OCI-LY3 (cell line): ENCODE data around the gene OPN4.
"Not testable (repeated sequence)": the region's sequence is repeated elsewhere in the genome, so short reads cannot be mapped to it uniquely, and the experiment has no call there.

Experiments used
- H2AFZ ChIP-seq: fragments of 200-600, 300-600 bp; shearing (Covaris generic); 2 replicates; pipeline ENCODE4 v1.6.0; 2014; ENCODE audit warnings: antibody characterized with exemption, low read depth, low read length
- H3K27ac ChIP-seq: fragments of 200-600, 300-600 bp; sonication (generic); 2 replicates; pipeline ENCODE4 v1.5.1; 2014; ENCODE audit warnings: mild to moderate bottlenecking, low read length, moderate library complexity, mixed read lengths
- H3K27me3 ChIP-seq: fragments of 200-600, 300-600 bp; sonication (generic); 2 replicates; pipeline ENCODE4 v1.6.1; 2014; ENCODE audit warnings: low read depth, low read length, mixed read lengths
- H3K36me3 ChIP-seq: fragments of 200-600, 300-600 bp; sonication (generic); replicated peaks from 2 replicates; pipeline ENCODE3; 2014; ENCODE audit warnings: low read depth, low read length, mixed read lengths
- H3K4me1 ChIP-seq: fragments of 300-600, 200-600 bp; sonication (generic); 2 replicates; pipeline ENCODE4 v1.6.1; 2014; ENCODE audit warnings: low read length, mixed read lengths
- H3K4me2 ChIP-seq: fragments of 200-600, 300-600 bp; sonication (generic); 2 replicates; pipeline ENCODE4 v1.6.1; 2014; ENCODE audit warnings: low read length, mixed read lengths
- H3K4me3 ChIP-seq: fragments of 300-600, 200-600 bp; sonication (generic); 2 replicates; pipeline ENCODE4 v1.5.1; 2014; ENCODE audit warnings: antibody characterized with exemption, mild to moderate bottlenecking, low read length, moderate library complexity
- H3K79me2 ChIP-seq: fragments of 300-600, 200-600 bp; shearing (Covaris generic); 2 replicates; pipeline ENCODE4 v1.6.1; 2014; ENCODE audit warnings: mild to moderate bottlenecking, low read length, mixed read lengths
- H3K9ac ChIP-seq: fragments of 300-600, 200-600 bp; shearing (Covaris generic); 2 replicates; pipeline ENCODE4 v1.6.0; 2014; ENCODE audit warnings: mild to moderate bottlenecking, low read length, moderate library complexity
- H3K9me3 ChIP-seq: fragments of 200-600, 300-600 bp; shearing (Covaris generic); 2 replicates; pipeline ENCODE4 v1.6.1; 2014; ENCODE audit warnings: low read length, mixed read lengths; ENCODE audit not compliant: insufficient read depth
- H4K20me1 ChIP-seq: fragments of 200-600, 300-600 bp; sonication (generic); 2 replicates; pipeline ENCODE4 v1.6.1; 2016; ENCODE audit warnings: low read length, mixed read lengths; ENCODE audit not compliant: insufficient read depth
- CTCF ChIP-seq: fragments of 200-600, 300-600 bp; sonication (generic); IDR thresholded peaks from 2 replicates; pipeline ENCODE4 v1.5.1; 2014; ENCODE audit warnings: antibody characterized with exemption, low read length, low read depth
- EZH2phosphoT487 ChIP-seq: fragments of 200-600 bp; shearing (Covaris generic); IDR thresholded peaks from 2 replicates; pipeline ENCODE4 v1.6.1; 2018; ENCODE audit warnings: antibody characterized with exemption, mixed run types, low read depth

Gene OPN4

GRCh38 chr10:86613096-86613495, 41.3 kb upstream of the OPN4 start:
- Histone ChIP-seq H3K4me2 (no peak overlapping the region), H3K9ac (no peak overlapping the region), H3K27me3 (no peaks in the 10 kb centered on the region), H2AFZ (no peak overlapping the region), H3K4me3 (no peak overlapping the region), H4K20me1 (no peaks in the 10 kb centered on the region), H3K9me3 (no peaks in the 10 kb centered on the region), H3K36me3 (no peaks in the 10 kb centered on the region), H3K4me1 (no peaks in the 10 kb centered on the region), H3K27ac (no peak overlapping the region), H3K79me2 (no peaks in the 10 kb centered on the region)
- no peak for TF ChIP-seq CTCF
- TF ChIP-seq EZH2phosphoT487: no peak

- no peaks in the 10 kb centered on the region for H3K4me1 ChIP-seq
- no peaks in the 10 kb centered on the region for H3K9me3 ChIP-seq
- H3K27ac ChIP-seq: no peak overlapping the region
- H3K27me3 ChIP-seq: no peaks in the 10 kb centered on the region
- no peaks in the 10 kb centered on the region for H3K36me3 ChIP-seq
- H3K79me2 ChIP-seq: no peaks in the 10 kb centered on the region
- no peaks in the 10 kb centered on the region for H4K20me1 ChIP-seq
- TF ChIP-seq EZH2phosphoT487 (no peak), CTCF (no peak)
- H3K9ac ChIP-seq: no peak overlapping the region
- no peak overlapping the region for H2AFZ ChIP-seq
- H3K4me2 ChIP-seq: no peak overlapping the region
- no peak overlapping the region for H3K4me3 ChIP-seq
Observed at GRCh38 chr10:86613905-86614304, 40.4 kb upstream of the OPN4 start.

- Histone ChIP-seq H3K4me1 (no peaks in the 10 kb centered on the region), H3K9ac (no peak overlapping the region), H3K4me2 (no peak overlapping the region), H4K20me1 (no peaks in the 10 kb centered on the region), H3K9me3 (no peaks in the 10 kb centered on the region), H3K4me3 (no peak overlapping the region), H3K27ac (no peak overlapping the region), H3K27me3 (no peaks in the 10 kb centered on the region), H2AFZ (peak overlapping the region; percentile 8; the same call in 1 of the 2 replicates), H3K79me2 (no peaks in the 10 kb centered on the region), H3K36me3 (no peaks in the 10 kb centered on the region)
- TF ChIP-seq CTCF: no peak
- TF ChIP-seq EZH2phosphoT487: no peak
Observed at GRCh38 chr10:86614853-86615252, 39.5 kb upstream of the OPN4 start.

- H3K27ac ChIP-seq, H2AFZ ChIP-seq, H3K4me1 ChIP-seq, H3K27me3 ChIP-seq, H3K4me3 ChIP-seq, H3K36me3 ChIP-seq, H3K9me3 ChIP-seq, H3K9ac ChIP-seq, H4K20me1 ChIP-seq, H3K4me2 ChIP-seq, H3K79me2 ChIP-seq: not testable (repeated sequence)
Observed at GRCh38 chr10:86617278-86617677, 37.1 kb upstream of the OPN4 start.

- Histone ChIP-seq H3K79me2 (no peaks in the 10 kb centered on the region), H3K9me3 (no peaks in the 10 kb centered on the region), H3K27me3 (no peaks in the 10 kb centered on the region; the same call in 1 of the 2 replicates), H2AFZ (no peak overlapping the region), H3K4me3 (no peak overlapping the region), H4K20me1 (no peaks in the 10 kb centered on the region), H3K36me3 (no peaks in the 10 kb centered on the region), H3K27ac (no peak overlapping the region), H3K9ac (no peak overlapping the region), H3K4me2 (no peak overlapping the region), H3K4me1 (no peaks in the 10 kb centered on the region)
- TF ChIP-seq CTCF (no peak), EZH2phosphoT487 (no peak)
Observed at GRCh38 chr10:86628311-86628710, 26.0 kb upstream of the OPN4 start.
